Testis (tissue), 5 donors: ENCODE results near the gene NAIF1. TPM values are rescaled to one million over a fixed set of nuclear protein-coding genes. Genes with fewer than 3 reads are reported as not detected.

Experiments used
- DNase-seq: peaks from one replicate; pipeline ENCODE4 v3.0.0-alpha.2; 2019
- H3K27ac ChIP-seq, 2 donors: fragments of 200-600 bp; sonication (generic); one replicate each; pipeline ENCODE4 v1.5.1; 2019
- H3K27me3 ChIP-seq: fragments of 200-600 bp; sonication (generic); one replicate; pipeline ENCODE4 v1.5.1; 2019
- H3K36me3 ChIP-seq: fragments of 200-600 bp; sonication (generic); one replicate; pipeline ENCODE4 v1.5.1; 2017; ENCODE audit warnings: low read depth; ENCODE audit errors: missing control alignments
- H3K4me1 ChIP-seq: fragments of 200-600 bp; sonication (generic); one replicate; pipeline ENCODE4 v1.5.1; 2019
- H3K4me3 ChIP-seq, 2 donors: fragments of 200-600 bp; sonication (generic); one replicate each; pipeline ENCODE4 v1.5.1; 2017 to 2019
- H3K9me3 ChIP-seq: fragments of 200-600 bp; sonication (generic); one replicate; pipeline ENCODE4 v1.5.1; 2017
- POLR2A ChIP-seq: fragments of 450-650 bp; IDR thresholded peaks from one replicate; pipeline ENCODE4 v1.6.1; 2017; ENCODE audit warnings: antibody characterized with exemption, mild to moderate bottlenecking, moderate library complexity
- WGBS, 2 donors: methylation state at CpG; one replicate each; pipeline ENCODE4 v1.1.5; 2018; 5-methylcytosine and 5-hydroxymethylcytosine counted together
- intact Hi-C: fragments of 100-400 bp; cut with DNase I; formaldehyde crosslinking; loops from one replicate; pipeline ENCODE4 v1.15.1; 2023; ENCODE audit warnings: low total_unique reads
- long read RNA-seq, 2 donors: transcript quantifications; one replicate each; lab custom pipeline, GENCODE V29; 2026
- polyA plus RNA-seq: library from polyadenylated mRNA; stranded (reverse); fragments of 350-450 nt; fragmentation: Illumina TruSeq; extraction: RNeasy Lipid Tissue Mini Kit (QIAGEN cat#74804); gene quantifications from one replicate; pipeline ENCODE4 v1.2.3, GENCODE V29; 2014; ENCODE audit warnings: low read depth, low replicate concordance; ENCODE audit not compliant: insufficient read depth
- total RNA-seq, 2 donors: library from RNA; depleted of rRNA; stranded (reverse); fragments of >200 nt; gene quantifications; one replicate each; pipeline ENCODE4 v1.2.3, GENCODE V29; 2016
- TF ChIP-seq, protein P1 (sequence below), 3 experiments: fragments of 450-650 bp in 2 of 3; fragments of 200-600 bp in 1 of 3; sonication (generic) in 1 of 3; IDR thresholded peaks; one replicate each; pipeline ENCODE4 v1.5.1; 2016 to 2019; ENCODE audit warnings: antibody characterized with exemption in 3 of 3, mild to moderate bottlenecking in 2 of 3, moderate library complexity in 1 of 3

Gene NAIF1, protein sequence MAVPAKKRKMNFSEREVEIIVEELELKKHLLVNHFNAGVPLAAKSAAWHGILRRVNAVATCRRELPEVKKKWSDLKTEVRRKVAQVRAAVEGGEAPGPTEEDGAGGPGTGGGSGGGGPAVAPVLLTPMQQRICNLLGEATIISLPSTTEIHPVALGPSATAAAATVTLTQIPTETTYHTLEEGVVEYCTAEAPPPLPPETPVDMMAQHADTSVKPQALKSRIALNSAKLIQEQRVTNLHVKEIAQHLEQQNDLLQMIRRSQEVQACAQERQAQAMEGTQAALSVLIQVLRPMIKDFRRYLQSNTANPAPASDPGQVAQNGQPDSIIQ
- total RNA-seq = 10 to 100 TPM; 18.5 to 19.4 TPM
- 25.1 TPM for polyA plus RNA-seq
- long read RNA-seq, donor 1, partial matches to known transcripts = 6 of 20 reads
- long read RNA-seq, donor 1, other reads (novel, unspliced or antisense) = 10 of 20 reads
- long read RNA-seq, donor 2, partial matches to known transcripts = 0 of 3 reads
- long read RNA-seq, donor 2, other reads (novel, unspliced or antisense) = 0 of 3 reads

DNA sequence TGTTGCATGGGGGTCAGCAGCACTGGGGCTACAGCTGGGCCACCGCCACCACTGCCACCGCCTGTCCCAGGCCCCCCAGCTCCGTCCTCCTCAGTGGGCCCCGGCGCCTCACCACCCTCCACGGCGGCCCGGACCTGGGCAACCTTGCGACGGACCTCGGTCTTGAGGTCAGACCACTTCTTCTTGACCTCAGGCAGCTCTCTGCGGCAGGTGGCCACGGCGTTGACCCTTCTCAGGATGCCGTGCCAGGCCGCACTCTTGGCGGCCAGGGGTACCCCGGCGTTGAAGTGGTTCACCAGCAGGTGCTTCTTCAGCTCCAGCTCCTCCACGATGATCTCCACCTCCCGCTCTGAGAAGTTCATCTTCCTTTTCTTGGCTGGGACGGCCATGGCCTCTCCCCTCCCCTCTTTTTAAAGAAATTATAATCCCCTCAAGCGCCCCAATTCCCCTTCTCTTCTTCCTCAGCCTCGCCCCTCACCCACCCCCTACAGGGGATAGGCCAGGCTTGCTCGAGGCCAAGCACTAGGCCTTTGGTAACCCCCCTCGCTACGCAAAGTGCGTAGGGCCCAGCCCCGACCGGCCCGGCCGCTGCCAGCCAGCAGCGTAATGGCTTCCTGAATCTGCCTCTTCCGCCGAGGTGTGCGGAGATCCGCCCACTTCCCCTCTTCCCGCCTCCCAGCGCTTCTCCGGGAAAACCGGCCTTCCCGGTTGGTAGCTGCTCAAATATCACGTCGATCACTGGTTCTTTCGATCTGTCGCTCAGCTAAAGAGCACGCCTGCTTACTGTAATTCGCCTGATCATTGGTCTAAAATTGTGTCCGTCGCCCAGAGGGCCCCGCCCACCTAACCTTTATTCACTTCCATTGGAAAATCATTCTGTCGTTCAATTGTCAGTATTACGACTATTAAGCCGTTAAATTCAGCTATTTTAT is at the start of gene NAIF1:
Gene NAIF1 (minus strand): TSS at position 608 of the 932 bp plus-strand sequence. CDS start 219 bp downstream, at position 389.
- WGBS, 2 donors = 23 to 37% methylated on average over 44 to 54 of the region's 54 CpGs
- TF ChIP-seq, protein P1, sequence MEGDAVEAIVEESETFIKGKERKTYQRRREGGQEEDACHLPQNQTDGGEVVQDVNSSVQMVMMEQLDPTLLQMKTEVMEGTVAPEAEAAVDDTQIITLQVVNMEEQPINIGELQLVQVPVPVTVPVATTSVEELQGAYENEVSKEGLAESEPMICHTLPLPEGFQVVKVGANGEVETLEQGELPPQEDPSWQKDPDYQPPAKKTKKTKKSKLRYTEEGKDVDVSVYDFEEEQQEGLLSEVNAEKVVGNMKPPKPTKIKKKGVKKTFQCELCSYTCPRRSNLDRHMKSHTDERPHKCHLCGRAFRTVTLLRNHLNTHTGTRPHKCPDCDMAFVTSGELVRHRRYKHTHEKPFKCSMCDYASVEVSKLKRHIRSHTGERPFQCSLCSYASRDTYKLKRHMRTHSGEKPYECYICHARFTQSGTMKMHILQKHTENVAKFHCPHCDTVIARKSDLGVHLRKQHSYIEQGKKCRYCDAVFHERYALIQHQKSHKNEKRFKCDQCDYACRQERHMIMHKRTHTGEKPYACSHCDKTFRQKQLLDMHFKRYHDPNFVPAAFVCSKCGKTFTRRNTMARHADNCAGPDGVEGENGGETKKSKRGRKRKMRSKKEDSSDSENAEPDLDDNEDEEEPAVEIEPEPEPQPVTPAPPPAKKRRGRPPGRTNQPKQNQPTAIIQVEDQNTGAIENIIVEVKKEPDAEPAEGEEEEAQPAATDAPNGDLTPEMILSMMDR (IDR thresholded peaks at IDR 0.05) = no peak
- no peak for TF ChIP-seq POLR2A
- peak within 1 kb of the TSS; percentile 85 to 90 for H3K4me3 ChIP-seq
- DNase-seq = peak; percentile 99
- intact Hi-C loops = no loop called here
- no peaks in the 10 kb centered on the region for H3K36me3 ChIP-seq
- H3K4me1 ChIP-seq = peaks cover 28% of the 10 kb centered on the region
- H3K27me3 ChIP-seq = no peaks in the 10 kb centered on the region
- H3K9me3 ChIP-seq = no peaks in the 10 kb centered on the region
- peak within 1 kb of the TSS; percentile 82 to 100 for H3K27ac ChIP-seq

DNA sequence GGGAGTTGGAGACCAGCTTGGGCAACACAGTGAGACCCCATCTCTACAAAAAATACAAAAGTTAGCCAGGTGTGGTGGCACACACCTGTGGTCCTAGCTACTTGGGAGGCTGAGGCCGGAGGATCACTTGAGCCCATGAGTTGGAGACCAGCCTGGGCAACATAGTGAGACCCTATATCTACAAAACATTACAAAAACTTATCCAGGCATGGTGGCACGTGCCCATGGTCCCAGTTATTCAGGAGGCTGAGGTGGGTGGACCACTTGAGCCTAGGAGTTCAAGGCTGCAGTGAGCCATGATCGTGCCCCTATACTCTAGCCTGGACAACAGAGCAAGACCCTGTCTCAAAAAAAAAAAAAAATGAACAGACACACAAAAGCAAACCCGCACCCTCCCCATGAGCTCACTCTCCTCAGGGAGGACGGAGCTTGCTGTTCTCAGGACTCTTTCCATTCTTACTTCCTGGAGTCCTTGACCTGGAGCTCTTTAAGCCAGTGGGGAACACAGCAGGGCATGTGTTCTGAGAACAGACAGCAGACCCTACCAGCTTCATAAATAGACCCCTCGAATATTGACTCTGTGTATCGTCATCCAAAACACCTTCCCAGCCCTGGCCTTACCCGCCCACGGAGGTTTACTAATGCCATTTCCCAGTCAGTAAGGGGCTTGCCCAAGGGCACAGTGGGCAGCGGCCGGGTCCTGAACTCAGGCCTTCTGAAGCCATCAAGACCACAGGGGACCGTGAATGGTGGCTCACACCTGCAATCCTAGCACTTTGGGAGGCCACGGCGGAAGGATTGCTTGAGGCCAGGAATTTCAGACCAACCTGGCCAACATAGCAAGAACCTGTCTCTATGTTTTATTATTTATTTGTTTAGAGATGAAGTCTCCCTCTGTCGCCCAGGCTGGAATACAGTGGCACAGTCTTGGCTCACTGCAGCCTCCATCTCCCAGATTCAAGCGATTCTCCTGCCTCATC is 49.3 kb upstream of the NAIF1 start:
- TF ChIP-seq, protein P1 (IDR thresholded peaks at IDR 0.05) = no peak
- Histone ChIP-seq H3K4me1 (peaks cover 3% of the 10 kb centered on the region), H3K27ac (no peak overlapping the region), H3K9me3 (no peaks in the 10 kb centered on the region), H3K4me3 (no peak overlapping the region), H3K36me3 (no peaks in the 10 kb centered on the region), H3K27me3 (no peaks in the 10 kb centered on the region)
- intact Hi-C loops = loop anchor here (5.0 kb wide), 1 partner anchor 174 kb away; no protein-coding TSS in a partner anchor
- DNase-seq = no peak
- WGBS, 2 donors = 82% methylated on average over 15 to 16 of the region's 16 CpGs

DNA sequence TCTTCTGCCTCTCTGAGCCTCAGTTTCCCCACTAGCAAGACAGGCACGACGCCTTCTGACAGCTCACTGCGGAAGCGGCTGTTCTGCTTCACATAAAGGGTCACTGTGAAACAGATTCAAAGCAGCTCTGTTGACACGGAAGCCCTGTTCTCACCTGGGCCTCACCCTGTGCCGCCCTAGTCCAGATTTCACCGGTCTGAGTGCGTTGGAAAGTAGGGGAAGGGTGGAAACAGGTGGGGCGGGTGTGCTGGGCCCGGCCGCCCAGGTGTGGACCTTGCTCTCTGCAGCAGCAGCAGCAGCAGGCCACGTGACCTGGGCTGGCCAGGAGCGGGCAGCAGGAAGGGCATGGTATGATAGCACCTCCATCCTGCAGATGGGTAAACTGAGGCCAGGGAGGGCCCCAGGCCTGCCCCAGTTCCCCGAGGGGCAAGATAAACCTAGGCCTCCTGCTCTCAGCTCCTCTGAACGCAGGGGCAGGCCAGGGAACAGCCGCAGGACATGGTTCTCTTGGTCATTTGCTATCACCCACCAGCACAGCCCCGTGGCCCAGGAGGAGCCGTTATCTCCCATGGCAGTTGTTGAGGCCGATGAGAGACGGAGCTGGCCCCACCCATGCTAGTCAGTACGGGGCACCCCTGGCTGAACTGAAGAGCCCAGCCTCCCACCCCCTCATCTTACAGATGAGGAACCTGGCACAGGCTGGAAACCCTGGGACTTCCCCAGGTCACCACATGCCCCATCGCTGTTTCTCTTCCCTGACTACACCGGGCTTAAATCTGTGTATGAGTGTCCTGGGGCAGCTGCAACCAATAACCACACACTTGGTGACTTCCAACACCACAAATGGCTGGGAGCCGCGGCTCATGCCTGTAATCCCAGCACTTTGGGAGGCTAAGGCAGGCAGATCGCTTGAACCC is 48.3 kb upstream of the NAIF1 start:
- no peak overlapping the region for H3K27ac ChIP-seq
- no peak overlapping the region for H3K4me3 ChIP-seq
- no peak for DNase-seq
- peaks cover 3% of the 10 kb centered on the region for H3K4me1 ChIP-seq
- TF ChIP-seq POLR2A = no peak
- H3K36me3 ChIP-seq = no peaks in the 10 kb centered on the region
- no peaks in the 10 kb centered on the region for H3K9me3 ChIP-seq
- intact Hi-C loops = loop anchor here (5.0 kb wide), 1 partner anchor 173 kb away; no protein-coding TSS in a partner anchor
- no peaks in the 10 kb centered on the region for H3K27me3 ChIP-seq
- WGBS, 2 donors = 90 to 97% methylated on average over 6 to 26 of the region's 26 CpGs
